NCI-H1092 treated with DMSO at 0.1 percent for 48 hours (cell line): ENCODE results near the gene WDR83.
"Not testable (repeated sequence)": the region's sequence is repeated elsewhere in the genome, so short reads cannot be mapped to it uniquely, and the experiment has no call there.

Experiments
- DNase-seq: peaks from one replicate; lab custom pipeline; 2025; lab: John Stamatoyannopoulos, UW

The WDR83 gene

GRCh38 chr19:12666265-12667048, at the start of gene WDR83, which contains the start of gene MAN2B1:
Gene WDR83, plus strand, starts transcription at chr19:12666807. Its CDS starts 2,984 bp downstream, at chr19:12669791.
Gene MAN2B1, minus strand, starts transcription at chr19:12666742. Its CDS starts 41 bp downstream, at chr19:12666701.
- peak; percentile 75 for DNase-seq

- DNase-seq = no peak
These were observed 49.0 kb upstream of the WDR83 start for GRCh38 chr19:12617646-12618045.

GRCh38 chr19:12621253-12622024, 45.2 kb upstream of the WDR83 start:
- not testable (repeated sequence) for DNase-seq

- no peak for DNase-seq
These were observed 43.1 kb upstream of the WDR83 start for GRCh38 chr19:12623361-12624031.

GRCh38 chr19:12626958-12627357, 39.6 kb upstream of the WDR83 start:
- DNase-seq = no peak

GRCh38 chr19:12628040-12629022, 38.3 kb upstream of the WDR83 start:
- no peak for DNase-seq

- DNase-seq = no peak
These were observed 37.4 kb upstream of the WDR83 start for GRCh38 chr19:12629215-12629614.

- no peak for DNase-seq
These were observed 30.0 kb upstream of the WDR83 start for GRCh38 chr19:12636631-12637030.

- DNase-seq = no peak
These were observed 27.9 kb upstream of the WDR83 start for GRCh38 chr19:12638611-12639182.

GRCh38 chr19:12639901-12640613, 26.6 kb upstream of the WDR83 start:
- DNase-seq = peak; percentile 71

GRCh38 chr19:12641456-12641855, 25.2 kb upstream of the WDR83 start:
- DNase-seq = no peak

- DNase-seq = no peak
These were observed 24.1 kb upstream of the WDR83 start for GRCh38 chr19:12642506-12642905.

- not testable (repeated sequence) for DNase-seq
These were observed 22.9 kb upstream of the WDR83 start for GRCh38 chr19:12643716-12644115.

- no peak for DNase-seq
These were observed 20.1 kb upstream of the WDR83 start for GRCh38 chr19:12646551-12646950.

GRCh38 chr19:12647047-12647446, 19.6 kb upstream of the WDR83 start:
- DNase-seq = no peak

- DNase-seq = peak; percentile 58
These were observed 19.0 kb upstream of the WDR83 start for GRCh38 chr19:12647490-12648071.

GRCh38 chr19:12648088-12648487, 18.5 kb upstream of the WDR83 start:
- DNase-seq = peak; percentile 23

- DNase-seq = no peak
These were observed 16.7 kb upstream of the WDR83 start for GRCh38 chr19:12649941-12650340.

- DNase-seq = no peak
These were observed 14.4 kb upstream of the WDR83 start for GRCh38 chr19:12652219-12652618.

- no peak for DNase-seq
These were observed 11.1 kb upstream of the WDR83 start for GRCh38 chr19:12655546-12655945.
